GM18508 (cell line): Measurements from ENCODE around the gene ARSK.
"Not testable (repeated sequence)": the region's sequence is repeated elsewhere in the genome, so short reads cannot be mapped to it uniquely, and the experiment has no call there.

Experiments
- ATAC-seq: cut with Tn5 transposase; IDR thresholded peaks from one replicate; pipeline ENCODE4 v1.9.1; 2021; ENCODE audit warnings: moderate number of reproducible peaks; ENCODE audit not compliant: insufficient read depth, unreplicated experiment

ARSK gene

GRCh38 chr5:95644351-95645042 lies 89.6 kb downstream of the ARSK start:
- ATAC-seq: peak; percentile 39

GRCh38 chr5:95646226-95646568 lies 91.3 kb downstream of the ARSK start:
- not testable (repeated sequence) for ATAC-seq

DNA sequence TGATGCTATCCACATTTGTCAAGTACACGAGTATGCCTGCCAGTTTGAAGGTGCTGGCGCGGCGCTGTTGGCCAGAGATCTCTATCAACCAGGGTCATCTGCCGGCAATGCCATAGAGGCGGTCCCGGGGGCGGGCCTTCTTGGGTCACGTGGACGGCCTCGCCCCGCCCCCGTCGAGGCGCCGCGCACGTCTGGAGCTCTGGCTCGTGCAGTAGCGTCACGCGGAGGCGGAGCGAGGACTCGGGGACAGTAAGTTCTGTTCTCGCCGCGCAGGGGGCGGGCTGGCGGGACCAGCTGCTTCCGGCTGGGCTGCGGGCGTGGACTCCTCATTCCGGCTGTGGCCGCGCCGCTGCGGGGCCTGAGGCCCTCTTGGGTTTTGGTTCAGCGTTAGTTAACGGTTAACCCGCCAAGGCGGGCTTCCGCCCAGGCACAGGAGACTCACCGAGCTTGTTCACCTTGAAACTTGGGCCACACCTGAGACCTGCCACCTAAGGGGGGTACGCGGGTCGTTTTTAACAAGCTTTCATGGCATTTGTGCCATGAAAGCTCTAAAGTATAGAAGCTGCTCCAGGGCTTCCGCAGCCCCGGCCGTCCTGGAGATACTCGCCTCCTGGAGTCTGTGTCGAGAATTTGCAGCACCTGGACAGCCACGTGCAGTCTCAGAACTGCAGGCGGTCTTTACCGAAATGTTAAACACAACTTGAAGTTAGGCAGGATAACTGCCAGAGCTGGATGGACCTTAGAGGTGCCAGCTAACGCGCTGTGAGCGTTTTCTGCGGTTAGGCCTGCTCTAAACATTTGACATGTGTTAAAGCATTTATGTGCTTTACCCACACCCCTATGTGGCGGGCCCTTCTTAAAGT lies 91.9 kb downstream of the ARSK start, which contains the start of gene RFESD:
Gene RFESD (plus strand): TSS at position 209 of the 863 bp plus-strand sequence. CDS start 5,495 bp downstream, outside the sequence.
- ATAC-seq: peak; percentile 94

GRCh38 chr5:95647886-95648860 lies 93.3 kb downstream of the ARSK start:
- ATAC-seq: no peak

- ATAC-seq: no peak
These were observed 94.4 kb downstream of the ARSK start for GRCh38 chr5:95649274-95649673.

GRCh38 chr5:95649842-95650620 lies 95.1 kb downstream of the ARSK start:
- no peak for ATAC-seq

GRCh38 chr5:95652849-95653248 lies 97.9 kb downstream of the ARSK start:
- no peak for ATAC-seq

DNA sequence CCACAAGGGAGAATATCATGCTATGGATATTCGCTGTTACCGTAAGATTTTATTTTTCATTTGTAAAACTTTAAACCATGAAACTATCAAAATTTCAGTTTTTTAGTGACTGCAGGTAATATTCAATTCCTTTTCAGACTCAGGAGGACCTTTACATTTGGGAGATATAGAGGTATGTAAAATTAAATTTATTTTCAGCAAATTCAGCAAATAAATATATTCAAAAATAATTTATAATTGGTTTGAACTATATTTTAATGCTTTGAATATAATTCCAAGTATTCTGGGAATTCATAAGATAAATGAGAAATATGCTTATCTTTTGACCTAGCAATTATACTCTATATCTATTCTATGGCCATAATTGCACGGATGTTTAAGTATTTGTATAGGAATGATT lies 99.3 kb downstream of the ARSK start:
- ATAC-seq: no peak
